Skeletal muscle satellite cell (primary cell): ENCODE measurements around the gene KNCN. TPM values are rescaled to one million over a fixed set of nuclear protein-coding genes. Genes with fewer than 3 reads are reported as not detected.

Experiments used
- H3K27me3 ChIP-seq: 2 replicates; pipeline ENCODE4 v1.7.0; 2013; ENCODE audit warnings: low read length; ENCODE audit not compliant: control insufficient read depth, insufficient read depth
- H3K36me3 ChIP-seq: 2 replicates; pipeline ENCODE4 v1.7.0; 2013; ENCODE audit warnings: mild to moderate bottlenecking, control low read depth, low read length; ENCODE audit not compliant: insufficient read depth
- H3K4me1 ChIP-seq: 2 replicates; pipeline ENCODE4 v1.7.0; 2013; ENCODE audit warnings: low read length; ENCODE audit not compliant: control insufficient read depth, insufficient read depth
- H3K4me2 ChIP-seq: 2 replicates; pipeline ENCODE4 v1.7.0; 2013; ENCODE audit warnings: mild to moderate bottlenecking, low read length
- H3K4me3 ChIP-seq: 2 replicates; pipeline ENCODE4 v1.7.0; 2013; ENCODE audit warnings: low read length
- H3K9ac ChIP-seq: 2 replicates; pipeline ENCODE4 v1.7.0; 2013; ENCODE audit warnings: mild to moderate bottlenecking, low read depth, low read length, moderate library complexity
- H3K9me3 ChIP-seq: replicated peaks from 2 replicates; pipeline ENCODE4 v1.7.0; 2013; ENCODE audit warnings: mild to moderate bottlenecking, control low read depth, low read length
- total RNA-seq: library from RNA; depleted of rRNA; stranded (reverse); fragments of >200 nt; gene quantifications from 2 replicates; pipeline ENCODE4 v1.2.3, GENCODE V29; 2012; rRNA removed

Gene KNCN
- not detected in 2 replicates for total RNA-seq

- Histone ChIP-seq H3K27me3 (peaks cover 21% of the 10 kb centered on the region), H3K9me3 (no peaks in the 10 kb centered on the region), H3K4me3 (no peak within 1 kb of the TSS), H3K36me3 (no peaks in the 10 kb centered on the region), H3K9ac (no peak within 1 kb of the TSS), H3K4me2 (no peak within 1 kb of the TSS), H3K4me1 (peaks cover 4% of the 10 kb centered on the region)
Measured at GRCh38 chr1:46551597-46552095, at the start of gene KNCN. TSS of gene KNCN (minus strand) at chr1:46551647. CDS start at chr1:46551215, 432 bp downstream.

- peaks cover 8% of the 10 kb centered on the region for H3K4me1 ChIP-seq
- H3K9me3 ChIP-seq = no peaks in the 10 kb centered on the region
- H3K9ac ChIP-seq = no peak overlapping the region
- H3K36me3 ChIP-seq = no peaks in the 10 kb centered on the region
- H3K27me3 ChIP-seq = no peaks in the 10 kb centered on the region
- no peak overlapping the region for H3K4me2 ChIP-seq
- no peak overlapping the region for H3K4me3 ChIP-seq
Measured at GRCh38 chr1:46599059-46599970, 47.9 kb upstream of the KNCN start.

- no peaks in the 10 kb centered on the region for H3K4me1 ChIP-seq
Measured at GRCh38 chr1:46596846-46597245, 45.4 kb upstream of the KNCN start.

GRCh38 chr1:46596036-46596435 lies 44.6 kb upstream of the KNCN start:
- Histone ChIP-seq H3K4me3 (no peak overlapping the region), H3K27me3 (no peaks in the 10 kb centered on the region), H3K36me3 (peaks cover 19% of the 10 kb centered on the region), H3K9me3 (no peaks in the 10 kb centered on the region), H3K9ac (no peak overlapping the region), H3K4me2 (no peak overlapping the region), H3K4me1 (no peaks in the 10 kb centered on the region)

More at GRCh38 chr1:46596846-46597245, 45.4 kb upstream of the KNCN start:
- H3K9ac ChIP-seq = no peak overlapping the region
- no peaks in the 10 kb centered on the region for H3K9me3 ChIP-seq
- H3K36me3 ChIP-seq = peaks cover 12% of the 10 kb centered on the region
- no peaks in the 10 kb centered on the region for H3K27me3 ChIP-seq
- H3K4me3 ChIP-seq = no peak overlapping the region
- H3K4me2 ChIP-seq = no peak overlapping the region

GRCh38 chr1:46595127-46595526 lies 43.7 kb upstream of the KNCN start:
- no peak overlapping the region for H3K4me3 ChIP-seq
- no peak overlapping the region for H3K4me2 ChIP-seq
- no peaks in the 10 kb centered on the region for H3K4me1 ChIP-seq
- H3K9ac ChIP-seq = no peak overlapping the region
- no peaks in the 10 kb centered on the region for H3K9me3 ChIP-seq
- H3K27me3 ChIP-seq = no peaks in the 10 kb centered on the region
- peaks cover 28% of the 10 kb centered on the region for H3K36me3 ChIP-seq

- H3K4me3 ChIP-seq = no peak overlapping the region
- H3K9ac ChIP-seq = no peak overlapping the region
- H3K4me2 ChIP-seq = no peak overlapping the region
- H3K27me3 ChIP-seq = no peaks in the 10 kb centered on the region
- H3K9me3 ChIP-seq = no peaks in the 10 kb centered on the region
- no peaks in the 10 kb centered on the region for H3K4me1 ChIP-seq
- peaks cover 39% of the 10 kb centered on the region for H3K36me3 ChIP-seq
Measured at GRCh38 chr1:46594063-46594462, 42.6 kb upstream of the KNCN start.

GRCh38 chr1:46592823-46593222 lies 41.4 kb upstream of the KNCN start:
- no peak overlapping the region for H3K9ac ChIP-seq
- H3K4me2 ChIP-seq = no peak overlapping the region
- peaks cover 43% of the 10 kb centered on the region for H3K36me3 ChIP-seq
- no peaks in the 10 kb centered on the region for H3K27me3 ChIP-seq
- no peaks in the 10 kb centered on the region for H3K9me3 ChIP-seq
- no peaks in the 10 kb centered on the region for H3K4me1 ChIP-seq
- no peak overlapping the region for H3K4me3 ChIP-seq

- peaks cover 44% of the 10 kb centered on the region for H3K36me3 ChIP-seq
- H3K4me3 ChIP-seq = no peak overlapping the region
- no peak overlapping the region for H3K4me2 ChIP-seq
- H3K4me1 ChIP-seq = no peaks in the 10 kb centered on the region
- no peaks in the 10 kb centered on the region for H3K27me3 ChIP-seq
- no peak overlapping the region for H3K9ac ChIP-seq
- no peaks in the 10 kb centered on the region for H3K9me3 ChIP-seq
Measured at GRCh38 chr1:46589529-46589928, 38.1 kb upstream of the KNCN start.

- no peaks in the 10 kb centered on the region for H3K27me3 ChIP-seq
- no peak overlapping the region for H3K4me2 ChIP-seq
- H3K4me1 ChIP-seq = no peaks in the 10 kb centered on the region
- H3K9ac ChIP-seq = no peak overlapping the region
- no peak overlapping the region for H3K4me3 ChIP-seq
- no peaks in the 10 kb centered on the region for H3K9me3 ChIP-seq
- peaks cover 43% of the 10 kb centered on the region for H3K36me3 ChIP-seq
Measured at GRCh38 chr1:46587069-46587468, 35.6 kb upstream of the KNCN start.

- Histone ChIP-seq H3K4me3 (no peak overlapping the region), H3K9me3 (no peaks in the 10 kb centered on the region), H3K27me3 (no peaks in the 10 kb centered on the region), H3K9ac (no peak overlapping the region), H3K4me1 (no peaks in the 10 kb centered on the region), H3K36me3 (peaks cover 36% of the 10 kb centered on the region), H3K4me2 (no peak overlapping the region)
Measured at GRCh38 chr1:46585312-46585938, 34.0 kb upstream of the KNCN start.

GRCh38 chr1:46583494-46583893 lies 32.0 kb upstream of the KNCN start:
- Histone ChIP-seq H3K27me3 (no peaks in the 10 kb centered on the region), H3K9me3 (no peaks in the 10 kb centered on the region), H3K9ac (no peak overlapping the region), H3K4me2 (no peak overlapping the region), H3K4me1 (no peaks in the 10 kb centered on the region), H3K36me3 (peaks cover 28% of the 10 kb centered on the region), H3K4me3 (no peak overlapping the region)
